GM18511 (cell line): ENCODE results near the gene DDX28.

ENCODE experiments used
- ATAC-seq: cut with Tn5 transposase; IDR thresholded peaks from one replicate; pipeline ENCODE4 v1.9.1; 2021; ENCODE audit warnings: mild to moderate bottlenecking, moderate library complexity; ENCODE audit not compliant: unreplicated experiment

The DDX28 gene, protein sequence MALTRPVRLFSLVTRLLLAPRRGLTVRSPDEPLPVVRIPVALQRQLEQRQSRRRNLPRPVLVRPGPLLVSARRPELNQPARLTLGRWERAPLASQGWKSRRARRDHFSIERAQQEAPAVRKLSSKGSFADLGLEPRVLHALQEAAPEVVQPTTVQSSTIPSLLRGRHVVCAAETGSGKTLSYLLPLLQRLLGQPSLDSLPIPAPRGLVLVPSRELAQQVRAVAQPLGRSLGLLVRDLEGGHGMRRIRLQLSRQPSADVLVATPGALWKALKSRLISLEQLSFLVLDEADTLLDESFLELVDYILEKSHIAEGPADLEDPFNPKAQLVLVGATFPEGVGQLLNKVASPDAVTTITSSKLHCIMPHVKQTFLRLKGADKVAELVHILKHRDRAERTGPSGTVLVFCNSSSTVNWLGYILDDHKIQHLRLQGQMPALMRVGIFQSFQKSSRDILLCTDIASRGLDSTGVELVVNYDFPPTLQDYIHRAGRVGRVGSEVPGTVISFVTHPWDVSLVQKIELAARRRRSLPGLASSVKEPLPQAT

GRCh38 chr16:68022728-68023537, at the start of gene DDX28, which contains the start of gene DUS2:
DDX28 (minus strand) TSS chr16:68023232; CDS start chr16:68023202, 30 bp downstream.
DUS2 (plus strand) TSS chr16:68023284; CDS start chr16:68038024, 14,740 bp downstream.
- ATAC-seq = peak; percentile 88

- ATAC-seq = no peak
Measured at GRCh38 chr16:68072038-68072695, 49.1 kb upstream of the DDX28 start.

DNA sequence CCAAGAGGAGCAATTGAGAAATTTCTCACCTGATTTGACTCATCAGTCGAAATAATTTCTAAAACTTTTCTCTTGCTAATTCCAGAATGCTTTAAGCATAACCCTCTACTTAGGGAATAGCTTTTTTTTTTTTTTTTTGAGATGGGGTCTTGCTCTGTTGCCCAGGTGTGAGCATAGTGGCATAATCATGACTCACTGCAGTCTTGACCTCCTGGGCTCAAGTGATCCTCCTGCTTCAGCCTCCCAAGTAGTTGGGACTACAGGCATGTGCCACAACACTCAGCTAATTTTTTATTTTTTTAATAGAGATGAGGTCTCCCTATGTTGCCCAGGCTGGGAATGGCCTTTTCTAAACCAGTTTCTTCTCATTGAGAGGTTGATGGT, 48.5 kb upstream of the DDX28 start:
- no peak for ATAC-seq

DNA sequence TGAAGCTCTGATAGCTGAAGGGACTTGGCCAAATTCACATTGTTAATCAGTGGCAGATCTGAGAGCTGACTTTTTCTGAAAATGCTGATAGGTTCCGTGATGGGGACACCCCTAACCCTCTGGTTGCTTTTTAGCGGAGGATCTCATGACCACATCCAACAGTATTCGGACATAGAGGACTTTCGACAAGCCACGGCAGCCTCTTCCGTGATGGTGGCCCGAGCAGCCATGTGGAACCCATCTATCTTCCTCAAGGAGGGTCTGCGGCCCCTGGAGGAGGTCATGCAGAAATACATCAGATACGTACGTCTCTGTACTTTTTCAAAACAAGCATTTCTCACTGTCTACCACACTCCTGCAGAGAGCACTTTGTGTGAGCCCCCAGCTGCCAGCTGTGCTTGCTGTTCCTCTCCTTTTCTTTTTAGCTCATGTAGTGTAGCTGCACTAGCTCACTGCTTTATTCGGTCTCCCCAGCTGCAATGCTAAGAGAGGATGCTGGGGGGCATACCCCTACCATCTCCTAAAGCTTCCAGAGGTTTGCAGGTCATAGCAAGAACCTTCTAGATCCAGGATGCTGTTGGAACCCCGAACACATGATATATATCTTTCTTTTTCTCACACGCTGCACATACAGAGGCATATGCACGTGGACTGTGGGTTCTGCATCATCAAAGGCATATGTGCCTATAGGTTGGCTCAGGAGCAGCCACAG, 47.9 kb upstream of the DDX28 start:
- ATAC-seq = no peak

DNA sequence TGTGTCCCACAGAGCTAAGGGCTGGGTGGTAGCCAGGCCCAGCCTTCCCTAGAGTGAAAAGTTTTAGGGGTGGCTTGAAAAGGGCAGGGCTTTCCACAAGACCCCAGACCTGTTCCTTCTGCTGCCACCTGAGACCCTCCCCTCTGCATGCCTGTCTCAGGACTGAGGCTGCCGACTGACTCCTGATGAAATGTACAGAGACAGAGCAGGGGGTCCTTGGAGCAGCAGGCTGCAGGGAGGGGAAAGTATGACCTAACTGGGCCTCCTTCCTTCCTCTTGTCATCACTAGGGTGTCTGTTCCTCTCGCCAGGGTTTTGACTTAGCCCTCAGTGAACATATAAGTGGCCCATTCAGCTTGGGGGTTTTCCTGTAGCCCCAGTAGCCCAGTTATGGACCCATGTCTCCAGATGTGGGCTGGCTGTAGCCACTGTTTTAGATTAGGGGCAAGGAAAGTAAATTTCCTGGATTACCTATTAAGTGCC, 47.3 kb upstream of the DDX28 start:
- ATAC-seq = no peak

GRCh38 chr16:68069511-68070248, 46.6 kb upstream of the DDX28 start:
- no peak for ATAC-seq

GRCh38 chr16:68068926-68069325, 45.9 kb upstream of the DDX28 start:
- ATAC-seq = no peak

DNA sequence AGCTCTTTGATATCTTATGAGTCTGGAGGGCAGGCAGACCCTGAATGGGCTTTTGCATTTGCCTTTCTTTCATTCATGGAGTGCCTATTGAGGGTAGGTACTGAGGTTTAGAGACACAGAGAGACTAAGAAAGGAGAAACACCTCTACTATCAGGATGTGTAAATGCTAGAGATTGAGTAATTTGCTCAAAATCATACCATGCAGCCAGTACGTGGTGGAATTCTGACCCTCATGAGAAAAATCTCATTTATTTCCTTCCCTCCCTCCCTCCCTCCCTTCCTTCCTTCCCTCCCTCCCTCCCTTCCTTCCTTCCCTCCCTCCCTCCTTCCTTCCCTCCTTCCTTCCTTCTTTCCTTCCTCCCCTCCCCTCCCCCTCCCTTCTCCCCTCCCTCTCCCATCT, 43.7 kb upstream of the DDX28 start:
- no peak for ATAC-seq

DNA sequence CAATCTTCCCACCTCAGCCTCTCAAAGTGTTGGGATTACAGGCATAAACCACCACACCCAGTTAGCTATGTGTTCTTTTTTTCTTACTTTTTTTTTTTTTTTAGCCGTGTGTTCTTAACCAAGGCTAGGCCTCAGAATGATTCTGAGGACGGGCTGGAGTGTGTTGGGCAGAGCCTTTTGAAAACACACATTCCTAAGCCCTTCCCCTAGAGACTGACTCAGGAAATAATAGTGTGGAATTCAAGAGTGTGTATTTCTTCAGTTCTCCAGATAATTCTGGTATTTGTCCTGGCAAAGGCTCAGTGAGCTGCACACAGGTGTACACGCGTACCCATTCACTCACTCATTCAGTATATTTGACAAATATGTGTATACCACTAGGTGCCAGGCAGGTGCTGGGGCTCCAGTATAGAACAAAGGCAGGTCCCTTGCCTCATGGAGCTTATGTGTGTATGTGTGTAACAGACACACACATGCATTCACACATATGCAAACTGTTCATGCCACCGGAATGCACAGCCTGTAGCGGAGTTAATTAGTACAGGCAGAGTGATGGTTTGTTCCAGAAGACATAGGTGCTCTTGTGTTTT, 42.8 kb upstream of the DDX28 start:
- ATAC-seq = no peak

DNA sequence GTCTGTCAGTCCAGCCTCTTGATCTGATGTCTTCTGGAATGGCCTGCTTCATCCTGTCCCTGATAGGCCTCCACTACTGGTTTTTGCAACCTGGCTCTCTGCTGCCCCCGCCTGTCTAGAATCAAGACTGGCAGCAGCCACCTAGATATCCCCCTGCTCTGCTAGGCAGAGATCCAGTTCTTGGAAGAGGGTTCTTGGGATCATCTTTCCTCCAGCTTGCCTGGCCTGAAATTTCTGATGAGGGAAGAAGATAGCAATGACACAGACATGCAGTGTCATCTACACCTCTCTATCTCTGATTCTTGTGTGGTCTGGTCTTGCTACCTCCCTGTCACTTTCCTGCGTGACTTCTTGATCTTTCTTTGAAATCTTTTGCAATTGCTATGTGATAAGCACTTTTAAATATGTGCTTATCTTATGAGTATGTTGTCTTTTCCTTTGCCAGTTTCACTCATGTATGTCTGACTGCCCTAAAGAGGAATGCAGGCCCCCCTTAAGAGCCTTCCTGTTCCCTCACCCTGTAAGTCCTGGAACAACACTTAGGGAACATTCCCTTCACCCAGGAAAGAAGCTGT, 41.8 kb upstream of the DDX28 start:
- ATAC-seq = no peak

DNA sequence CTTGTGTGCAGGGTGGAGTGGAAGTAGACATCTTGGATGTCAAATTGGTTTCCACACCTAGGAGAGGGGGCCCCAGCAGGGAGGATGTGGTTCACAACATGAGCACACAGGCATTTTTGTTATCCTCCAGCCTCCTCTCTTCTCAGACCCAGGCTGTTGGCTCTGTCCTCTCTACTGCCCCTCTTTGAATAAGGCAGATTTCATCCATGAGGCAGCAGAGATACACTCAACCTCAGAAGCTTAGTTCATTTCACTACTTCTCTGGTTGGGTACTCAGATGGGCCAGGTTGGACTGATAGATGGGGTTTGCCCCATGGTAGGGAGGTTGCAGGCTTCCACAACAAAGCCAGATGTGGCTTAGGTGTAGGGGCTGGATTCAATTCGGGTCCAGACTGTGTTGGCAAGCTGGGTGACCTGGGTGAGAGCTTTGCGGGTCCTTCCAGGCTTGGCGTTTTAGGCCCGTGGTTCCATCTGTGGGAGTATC, 39.9 kb upstream of the DDX28 start:
- no peak for ATAC-seq

DNA sequence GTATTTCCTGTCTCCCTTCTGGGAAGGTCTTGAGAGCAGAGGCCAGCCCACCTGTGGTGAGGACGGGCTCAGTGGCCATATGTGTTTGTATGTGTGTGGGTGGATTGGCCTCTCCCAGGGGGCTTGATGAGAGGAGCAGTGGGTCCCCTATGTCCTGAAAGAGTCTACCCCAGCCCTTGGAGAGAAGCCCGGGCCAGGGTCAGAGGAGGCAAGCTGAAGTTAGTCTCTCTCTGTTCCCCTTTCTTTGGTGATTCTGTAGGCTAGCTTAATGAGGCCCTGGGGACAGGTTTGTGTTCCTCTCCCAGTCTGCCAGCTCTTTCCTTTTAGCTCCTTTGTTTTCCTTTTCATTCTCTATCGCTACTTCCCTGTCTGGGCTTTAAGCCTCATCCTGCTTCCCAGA, 38.4 kb upstream of the DDX28 start:
- no peak for ATAC-seq

- ATAC-seq = no peak
Measured at GRCh38 chr16:68059804-68060203, 36.8 kb upstream of the DDX28 start.

DNA sequence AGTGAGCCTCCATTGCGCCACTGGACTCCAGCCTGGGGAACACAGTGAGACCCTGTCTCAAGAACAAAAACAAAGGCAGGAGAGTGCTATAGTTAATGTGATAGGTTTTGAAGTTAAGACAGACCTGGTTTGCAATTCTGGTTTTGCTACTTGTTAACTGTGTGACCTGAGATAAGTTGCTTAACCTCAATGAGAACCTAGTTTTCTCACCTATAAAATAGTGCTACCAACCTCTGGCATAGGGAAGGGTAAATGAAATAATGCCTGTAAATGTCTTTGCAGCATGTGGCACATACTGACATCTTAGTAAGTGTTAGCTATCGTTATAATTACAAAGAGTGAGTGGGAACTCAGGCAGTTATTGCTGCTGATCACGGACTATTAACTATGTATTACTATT, 32.4 kb upstream of the DDX28 start:
- ATAC-seq = no peak

- no peak for ATAC-seq
Measured at GRCh38 chr16:68049449-68049848, 26.4 kb upstream of the DDX28 start.

DNA sequence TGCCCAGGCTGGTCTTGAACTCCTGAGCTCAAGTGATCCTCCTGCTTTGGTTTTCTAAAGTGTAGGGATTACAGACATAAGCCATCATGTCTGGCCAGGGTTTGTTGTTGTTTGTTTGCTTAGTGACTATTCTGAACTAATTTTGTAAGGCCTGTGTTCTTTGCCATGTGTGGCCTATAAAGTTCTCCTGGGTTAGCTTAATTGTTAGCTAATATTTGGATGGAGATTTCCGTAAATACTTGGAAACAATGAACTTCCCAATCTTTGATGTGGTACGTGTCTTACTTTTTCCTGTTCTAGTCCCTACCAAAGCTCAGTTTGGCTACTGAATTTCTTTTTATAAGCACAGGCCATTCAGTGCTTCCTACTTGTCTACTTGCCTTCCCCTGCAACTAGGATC, 25.0 kb upstream of the DDX28 start:
- ATAC-seq = no peak

GRCh38 chr16:68046106-68046505, 23.1 kb upstream of the DDX28 start:
- ATAC-seq = no peak

DNA sequence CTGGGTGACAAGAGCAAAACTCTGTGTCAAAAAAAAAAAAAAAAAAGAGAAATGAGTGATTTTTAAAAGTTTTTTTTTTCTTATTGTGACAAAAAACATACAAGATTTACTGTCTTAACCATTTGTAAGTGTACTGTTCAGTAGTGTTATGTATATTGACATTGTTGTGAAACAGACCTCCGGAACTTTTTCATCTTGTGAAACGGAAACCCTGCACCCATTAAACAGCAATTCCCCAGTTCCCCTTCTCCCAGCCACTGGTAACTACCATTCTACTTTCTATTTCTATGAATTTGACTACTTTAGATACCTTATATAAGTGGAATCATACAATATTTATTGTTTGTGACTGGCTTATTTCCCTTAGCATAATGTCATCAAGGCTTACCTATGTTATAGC, 18.8 kb upstream of the DDX28 start:
- ATAC-seq = no peak
